ENCODE measurements around the gene FAM3A. TPM values are rescaled to one million over a fixed set of nuclear protein-coding genes. Genes with fewer than 3 reads are reported as not detected.
"Not testable (repeated sequence)": the region's sequence is repeated elsewhere in the genome, so short reads cannot be mapped to it uniquely, and the experiment has no call there.

Gene FAM3A
- total and polyA plus RNA-seq, 5 donors: 55.4 to 68.6 (median 60.4) TPM

DNA sequence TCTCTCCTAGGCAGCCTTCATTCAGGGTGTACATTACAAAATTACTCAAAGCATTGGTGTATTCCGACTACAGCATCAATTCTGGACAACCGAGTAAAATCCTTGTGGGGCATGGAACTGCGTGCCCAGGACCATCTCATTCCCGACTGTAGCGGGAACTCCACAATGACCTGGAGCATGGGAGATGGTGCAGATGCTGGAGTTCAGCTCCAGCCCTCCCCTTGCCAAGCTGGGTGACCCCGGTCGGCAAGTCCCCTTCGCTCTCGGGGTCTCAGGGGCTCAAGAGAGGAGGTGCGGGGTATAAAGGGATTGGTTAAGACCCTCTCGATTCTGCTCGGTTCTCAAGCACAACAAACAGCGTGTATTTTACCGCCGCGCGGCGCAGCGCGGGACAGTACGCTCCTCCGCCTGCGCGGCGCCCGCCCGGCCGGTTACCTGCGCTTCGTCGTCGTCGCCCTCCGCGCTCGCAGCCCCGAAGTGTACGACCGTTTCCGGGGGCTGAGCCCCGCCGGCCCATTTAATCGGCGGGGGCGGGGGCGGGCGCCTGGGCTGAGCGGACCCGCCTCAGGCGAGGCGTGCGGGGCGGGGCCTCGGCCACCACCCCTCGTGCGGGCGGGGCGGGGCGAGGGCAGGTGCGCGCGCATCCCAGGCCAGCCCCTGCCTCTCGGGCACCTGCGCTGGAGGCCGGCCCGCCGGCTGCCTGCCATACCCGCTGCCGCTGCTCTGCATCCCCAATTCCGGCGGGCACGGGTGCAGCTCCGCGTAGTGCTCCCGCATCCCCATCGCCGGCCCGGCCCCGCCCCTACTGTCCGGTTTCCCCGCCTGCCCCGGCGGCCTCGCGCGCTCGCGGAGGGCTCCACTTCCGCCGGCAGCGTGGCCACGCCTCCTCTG, 30.6 kb upstream of the FAM3A start, which contains the start of gene G6PD:
Gene G6PD (minus strand): TSS at position 493 of the 891 bp plus-strand sequence. CDS start 691 bp downstream, outside the sequence.
- Histone ChIP-seq H3K9me3 (ENCODE audit: control insufficient read depth, low read length) (no peaks in the 10 kb centered on the region), H3K27ac (ENCODE audit: low read length) (peak within 1 kb of the TSS; percentile 84), H3K4me1 (ENCODE audit: control insufficient read depth, insufficient read depth, low read length) (peaks cover 7% of the 10 kb centered on the region), H3K27me3 (ENCODE audit: control insufficient read depth, insufficient read depth) (no peaks in the 10 kb centered on the region), H3K4me3 (ENCODE audit: low read length) (peak within 1 kb of the TSS; percentile 58)
- WGBS: under 1% methylated on average over 92 of the region's 92 CpGs
- peak in 1 of 3 donors; percentile 92 for DNase-seq
- intact Hi-C loops (cut with DNase I): no loop called here
- peak; percentile 78 to 84 for ATAC-seq

DNA sequence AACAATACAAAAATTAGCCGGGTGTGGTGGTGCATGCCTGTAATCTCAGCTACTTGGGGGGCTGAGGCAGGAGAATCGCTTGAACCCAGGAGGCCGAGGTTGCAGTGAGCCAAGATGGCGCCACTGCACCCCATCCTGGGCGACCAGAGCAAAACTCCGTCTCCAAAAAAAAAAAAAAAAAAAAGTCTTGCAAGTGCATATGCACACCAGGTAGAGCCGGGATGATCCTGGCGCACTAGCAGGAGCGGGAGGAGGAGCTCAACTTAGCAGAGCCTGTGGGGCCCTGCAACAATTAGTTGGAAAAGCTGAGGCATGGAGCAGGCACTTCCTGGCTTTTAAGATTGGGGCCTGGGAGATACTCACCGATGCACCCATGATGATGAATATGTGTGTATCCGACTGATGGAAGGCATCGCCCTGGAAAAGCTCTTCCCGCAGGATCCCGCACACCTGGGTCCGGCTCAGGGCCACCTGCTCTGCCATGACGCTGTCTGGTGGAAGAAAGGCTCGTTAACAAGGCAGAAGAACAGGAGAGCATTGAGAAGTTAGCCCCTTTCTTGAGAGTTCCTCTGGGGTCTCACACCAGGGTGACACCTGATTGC, 29.7 kb upstream of the FAM3A start:
- Histone ChIP-seq H3K9me3 (ENCODE audit: control insufficient read depth, low read length) (no peaks in the 10 kb centered on the region), H3K4me3 (ENCODE audit: low read length) (peak overlapping the region; percentile 58), H3K27ac (ENCODE audit: low read length) (no peak overlapping the region), H3K27me3 (ENCODE audit: control insufficient read depth, insufficient read depth) (no peaks in the 10 kb centered on the region), H3K4me1 (ENCODE audit: control insufficient read depth, insufficient read depth, low read length) (peaks cover 13% of the 10 kb centered on the region)
- intact Hi-C loops (cut with DNase I): no loop called here
- 95% methylated on average over 17 of the region's 17 CpGs for WGBS
- no peak for ATAC-seq
- peak in 1 of 3 donors; percentile 23 for DNase-seq

DNA sequence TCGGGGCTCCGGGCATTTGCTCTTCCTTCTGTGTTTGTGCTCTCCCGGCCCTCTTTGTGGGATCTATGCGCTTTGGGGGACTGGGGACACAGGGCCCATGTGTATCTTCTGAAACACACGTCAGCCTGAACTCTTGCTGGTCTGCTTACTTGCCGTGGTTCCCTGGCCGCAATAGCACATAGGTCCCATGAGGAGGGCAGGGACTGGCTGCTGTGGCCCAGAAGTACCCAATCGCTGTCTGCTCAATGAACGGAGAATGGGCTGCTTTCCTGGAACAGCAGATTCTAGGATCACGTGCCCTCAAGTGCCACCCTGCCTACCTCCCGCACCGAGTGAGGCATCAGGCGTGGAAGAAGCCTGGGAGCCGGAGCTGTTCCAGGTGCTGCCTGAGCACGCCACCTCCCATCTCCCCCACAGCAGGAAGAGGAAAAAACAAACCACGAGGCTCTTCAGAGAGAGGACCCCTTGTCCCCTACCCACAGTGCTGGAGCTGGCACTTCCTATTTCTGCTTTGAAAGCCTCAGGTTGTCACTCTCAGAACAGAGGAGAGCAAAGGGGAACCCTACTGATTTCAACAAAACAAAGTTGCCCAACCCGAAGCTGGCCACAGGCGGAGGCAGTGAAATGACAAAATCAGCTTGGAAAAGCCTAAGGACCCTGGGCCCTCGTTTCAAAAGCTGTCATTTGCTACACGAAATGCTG, 26.8 kb upstream of the FAM3A start:
- Histone ChIP-seq H3K27ac (ENCODE audit: low read length) (peak overlapping the region; percentile 82), H3K9me3 (ENCODE audit: control insufficient read depth, low read length) (no peaks in the 10 kb centered on the region), H3K4me1 (ENCODE audit: control insufficient read depth, insufficient read depth, low read length) (peaks cover 13% of the 10 kb centered on the region), H3K4me3 (ENCODE audit: low read length) (no peak overlapping the region), H3K27me3 (ENCODE audit: control insufficient read depth, insufficient read depth) (no peaks in the 10 kb centered on the region)
- WGBS: 68% methylated on average over 20 of the region's 20 CpGs
- ATAC-seq (no peak), DNase-seq (peak in 1 of 3 donors; percentile 62)
- intact Hi-C loops (cut with DNase I): no loop called here

DNA sequence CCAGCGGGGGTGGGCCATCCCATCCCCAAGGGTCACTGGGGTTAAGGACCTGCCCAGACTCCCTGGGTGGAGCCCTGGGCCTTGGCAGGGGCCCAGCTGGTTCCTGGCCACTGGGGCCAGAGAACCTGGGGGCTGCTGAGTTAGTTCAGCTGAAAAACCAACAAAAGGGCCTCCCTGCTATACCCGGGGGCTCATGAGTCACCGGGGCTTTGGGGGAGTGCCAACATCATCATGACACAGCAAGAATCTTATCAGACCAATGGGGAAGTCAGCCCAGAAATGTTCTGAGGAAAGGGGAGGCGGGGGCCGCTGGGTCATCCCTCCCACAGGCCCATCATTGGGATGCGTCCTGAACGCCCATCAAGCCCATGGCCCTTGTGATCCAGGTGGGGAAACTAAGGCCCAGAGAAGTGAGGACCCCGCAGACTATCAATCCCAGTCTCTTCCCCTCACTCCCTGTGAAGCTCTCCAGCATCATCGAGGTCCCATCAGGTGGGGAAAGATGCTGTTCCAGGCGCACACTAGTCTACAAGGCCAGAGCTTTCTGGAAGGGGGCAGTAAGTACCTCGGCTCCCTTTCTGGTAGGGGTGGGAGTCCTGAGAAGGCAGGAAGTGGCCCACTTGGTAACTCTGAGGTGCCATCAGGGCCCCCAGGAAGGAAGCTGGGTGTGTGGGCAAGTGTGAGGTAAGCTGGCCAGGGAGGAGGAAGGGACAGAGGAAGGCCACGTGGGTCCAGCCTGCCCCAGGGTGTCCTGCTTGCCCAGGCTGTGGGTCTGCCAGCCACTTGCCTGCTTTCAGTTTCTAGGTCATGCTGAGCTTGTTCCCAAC, 26.1 kb upstream of the FAM3A start:
- Histone ChIP-seq H3K27me3 (ENCODE audit: control insufficient read depth, insufficient read depth) (no peaks in the 10 kb centered on the region), H3K9me3 (ENCODE audit: control insufficient read depth, low read length) (no peaks in the 10 kb centered on the region), H3K4me1 (ENCODE audit: control insufficient read depth, insufficient read depth, low read length) (peaks cover 13% of the 10 kb centered on the region), H3K4me3 (ENCODE audit: low read length) (no peak overlapping the region), H3K27ac (ENCODE audit: low read length) (peak overlapping the region; percentile 82)
- ATAC-seq (peak; percentile 78 to 81), DNase-seq (peak; percentile 90 to 92 (median 90))
- whole genome bisulfite sequencing: 35% methylated on average over 12 of the region's 12 CpGs
- intact Hi-C loops (cut with DNase I): no loop called here

DNA sequence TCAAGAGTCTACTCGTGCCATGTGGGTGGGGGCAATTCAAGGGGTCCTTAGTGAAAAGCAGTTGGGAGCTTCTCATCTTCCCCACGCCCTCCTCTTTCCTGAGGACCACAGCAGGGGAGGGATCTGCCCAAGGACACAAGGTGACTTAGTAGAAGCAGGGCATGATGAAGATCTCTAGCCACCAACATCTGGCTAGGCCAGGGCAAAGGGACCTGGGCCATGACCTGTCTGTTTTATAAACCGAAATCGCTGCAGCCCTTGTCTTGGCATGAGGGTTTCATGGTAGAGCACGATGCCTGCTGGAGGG, 25.5 kb upstream of the FAM3A start:
- no peaks in the 10 kb centered on the region for H3K27me3 ChIP-seq (ENCODE audit: control insufficient read depth, insufficient read depth)
- intact Hi-C loops (cut with DNase I): no loop called here
- ATAC-seq (no peak), DNase-seq (no peak)
- H3K27ac ChIP-seq (ENCODE audit: low read length): peak overlapping the region; percentile 57
- H3K4me1 ChIP-seq (ENCODE audit: control insufficient read depth, insufficient read depth, low read length): peaks cover 13% of the 10 kb centered on the region
- WGBS: 49% methylated on average over 5 of the region's 5 CpGs
- no peak overlapping the region for H3K4me3 ChIP-seq (ENCODE audit: low read length)
- no peaks in the 10 kb centered on the region for H3K9me3 ChIP-seq (ENCODE audit: control insufficient read depth, low read length)

DNA sequence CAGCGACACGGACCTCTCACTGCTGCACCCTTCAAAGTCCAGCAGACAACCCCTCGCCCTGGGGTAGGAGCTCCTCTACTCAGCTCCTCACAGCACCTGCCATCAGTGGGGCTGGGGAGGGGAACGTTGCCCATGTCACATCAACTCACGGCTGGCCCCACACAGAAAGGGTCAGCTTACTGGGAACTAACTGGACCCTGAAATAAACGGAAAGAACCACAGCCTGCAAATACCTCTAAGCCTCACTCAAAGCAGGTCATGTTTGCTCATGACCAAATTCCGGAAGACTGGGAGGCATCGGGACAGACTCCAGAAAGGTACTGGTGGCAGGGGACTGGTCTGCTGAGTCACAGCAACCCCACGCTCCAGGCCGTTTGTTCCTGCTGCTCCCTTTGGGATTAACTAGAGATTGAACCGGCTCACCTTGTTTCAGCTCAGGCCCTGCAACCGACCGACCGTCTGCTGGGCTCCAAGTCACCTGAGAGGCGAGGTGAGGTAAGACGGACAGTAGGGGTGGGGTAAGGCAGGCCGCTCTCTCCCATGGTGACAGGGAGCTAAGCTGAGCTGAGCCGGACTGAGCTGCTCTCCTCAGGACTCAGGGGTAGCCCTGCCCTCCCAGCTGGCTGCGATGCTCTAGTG, 25.0 kb upstream of the FAM3A start:
- intact Hi-C loops (cut with DNase I): no loop called here
- ATAC-seq (peak; percentile 6 to 20), DNase-seq (peak in 1 of 3 donors; percentile 51)
- Histone ChIP-seq H3K27ac (ENCODE audit: low read length) (peak overlapping the region; percentile 57), H3K4me3 (ENCODE audit: low read length) (no peak overlapping the region), H3K27me3 (ENCODE audit: control insufficient read depth, insufficient read depth) (no peaks in the 10 kb centered on the region), H3K9me3 (ENCODE audit: control insufficient read depth, low read length) (no peaks in the 10 kb centered on the region), H3K4me1 (ENCODE audit: control insufficient read depth, insufficient read depth, low read length) (peaks cover 13% of the 10 kb centered on the region)
- 87% methylated on average over 19 of the region's 19 CpGs for WGBS

DNA sequence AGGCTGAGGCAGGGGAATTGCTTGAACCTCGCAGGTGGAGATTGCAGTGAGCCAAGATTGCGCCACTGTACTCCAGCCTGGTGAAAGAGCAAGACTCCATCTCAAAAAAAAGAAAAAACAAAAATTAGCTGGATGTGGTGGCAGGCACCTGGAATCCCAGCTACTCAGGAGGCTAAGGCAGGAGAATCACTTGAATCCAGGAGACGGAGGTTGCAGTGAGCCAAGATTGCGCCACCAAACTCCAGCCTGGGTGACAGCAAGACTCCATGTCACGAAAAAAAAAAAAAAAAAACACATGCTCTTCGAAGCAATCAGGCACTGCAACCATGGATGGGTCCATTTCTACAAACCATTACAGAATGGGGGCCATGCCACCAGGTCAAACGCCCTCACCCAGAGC, 24.3 kb upstream of the FAM3A start:
- H3K4me3 ChIP-seq (ENCODE audit: low read length); ATAC-seq; DNase-seq; H3K27ac ChIP-seq (ENCODE audit: low read length); intact Hi-C loops (cut with DNase I); H3K9me3 ChIP-seq (ENCODE audit: control insufficient read depth, low read length); H3K27me3 ChIP-seq (ENCODE audit: control insufficient read depth, insufficient read depth): not testable (repeated sequence)
- 86% methylated on average over 7 of the region's 7 CpGs for WGBS
- peaks cover 13% of the 10 kb centered on the region for H3K4me1 ChIP-seq (ENCODE audit: control insufficient read depth, insufficient read depth, low read length)

DNA sequence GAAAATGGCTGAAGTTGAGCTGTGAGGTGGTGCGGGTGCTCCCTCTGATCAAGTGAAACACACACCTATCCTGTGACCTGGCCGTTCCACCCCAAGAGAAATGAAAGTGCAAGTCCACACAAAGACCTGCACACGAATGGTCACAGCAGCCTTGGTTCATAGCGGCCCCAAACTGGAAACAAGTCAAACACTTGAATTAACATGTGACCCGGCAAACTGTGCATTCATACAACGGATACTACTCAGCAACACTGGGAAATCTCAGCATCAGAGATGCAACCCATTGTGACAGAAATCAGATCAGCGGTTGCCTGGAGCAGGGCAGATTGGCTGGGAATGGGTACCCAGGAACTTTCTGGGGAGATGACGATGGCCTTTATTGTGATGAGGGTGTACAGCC, 23.0 kb upstream of the FAM3A start:
- Histone ChIP-seq H3K9me3 (ENCODE audit: control insufficient read depth, low read length) (no peaks in the 10 kb centered on the region), H3K4me3 (ENCODE audit: low read length) (no peak overlapping the region), H3K4me1 (ENCODE audit: control insufficient read depth, insufficient read depth, low read length) (peaks cover 13% of the 10 kb centered on the region), H3K27ac (ENCODE audit: low read length) (no peak overlapping the region), H3K27me3 (ENCODE audit: control insufficient read depth, insufficient read depth) (no peaks in the 10 kb centered on the region)
- WGBS: 75% methylated on average over 8 of the region's 8 CpGs
- ATAC-seq: no peak
- intact Hi-C loops (cut with DNase I): no loop called here
- no peak for DNase-seq

DNA sequence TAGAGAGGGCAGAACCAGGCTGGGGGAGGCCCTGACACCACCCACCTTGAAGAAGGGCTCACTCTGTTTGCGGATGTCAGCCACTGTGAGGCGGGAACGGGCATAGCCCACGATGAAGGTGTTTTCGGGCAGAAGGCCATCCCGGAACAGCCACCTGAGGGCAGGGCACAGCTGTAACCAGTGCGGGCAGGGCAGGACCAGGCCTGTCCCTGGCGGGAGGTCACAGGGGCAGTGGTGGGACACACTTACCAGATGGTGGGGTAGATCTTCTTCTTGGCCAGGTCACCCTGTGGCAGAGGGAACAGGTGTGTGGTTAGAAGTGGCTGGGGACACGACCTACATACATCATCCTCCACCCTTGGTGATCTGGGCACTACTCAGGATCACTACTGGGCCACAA, 19.9 kb upstream of the FAM3A start:
- intact Hi-C loops (cut with DNase I): no loop called here
- Histone ChIP-seq H3K27me3 (ENCODE audit: control insufficient read depth, insufficient read depth) (no peaks in the 10 kb centered on the region), H3K27ac (ENCODE audit: low read length) (no peak overlapping the region), H3K4me3 (ENCODE audit: low read length) (no peak overlapping the region), H3K4me1 (ENCODE audit: control insufficient read depth, insufficient read depth, low read length) (no peaks in the 10 kb centered on the region), H3K9me3 (ENCODE audit: control insufficient read depth, low read length) (no peaks in the 10 kb centered on the region)
- 91% methylated on average over 9 of the region's 9 CpGs for WGBS
- ATAC-seq (no peak), DNase-seq (no peak)

Data from right cardiac atrium (tissue), 5 donors.